SJCRH30 (cell line): ENCODE data around the gene COL25A1. TPM values are rescaled to one million over a fixed set of nuclear protein-coding genes. Genes with fewer than 3 reads are reported as not detected.
"Not testable (repeated sequence)": the region's sequence is repeated elsewhere in the genome, so short reads cannot be mapped to it uniquely, and the experiment has no call there.

ENCODE experiments used
- DNase-seq, 2 experiments: peaks; one replicate each; pipeline ENCODE4 v3.0.0-alpha.2; 2015 to 2020
- H3K27ac ChIP-seq: fragments of 250-450 bp; sonication (Bioruptor Pico); 2 replicates; pipeline ENCODE4 v1.5.1; 2020; ENCODE audit warnings: mild to moderate bottlenecking, moderate library complexity
- H3K27me3 ChIP-seq: fragments of 250-450 bp; sonication (Bioruptor Pico); 2 replicates; pipeline ENCODE4 v1.5.1; 2020; ENCODE audit warnings: mild to moderate bottlenecking, moderate library complexity
- H3K36me3 ChIP-seq: fragments of 250-450 bp; sonication (Bioruptor Pico); 2 replicates; pipeline ENCODE4 v1.5.1; 2020; ENCODE audit warnings: mild to moderate bottlenecking, moderate library complexity
- H3K4me1 ChIP-seq: fragments of 250-450 bp; sonication (Bioruptor Pico); 2 replicates; pipeline ENCODE4 v1.5.1; 2020; ENCODE audit warnings: mild to moderate bottlenecking, moderate library complexity
- H3K4me3 ChIP-seq: fragments of 250-450 bp; sonication (Bioruptor Pico); 2 replicates; pipeline ENCODE4 v1.5.1; 2020; ENCODE audit warnings: mild to moderate bottlenecking, moderate library complexity
- H3K9me3 ChIP-seq: fragments of 250-450 bp; sonication (Bioruptor Pico); replicated peaks from 2 replicates; pipeline ENCODE4 v1.5.1; 2020; ENCODE audit warnings: mild to moderate bottlenecking, moderate library complexity
- total RNA-seq: library from RNA; depleted of rRNA; stranded (reverse); fragments of >200 nt; shearing (Covaris generic); gene quantifications from 2 replicates; pipeline ENCODE4 v1.2.3, GENCODE V29; 2014

Gene COL25A1
- total RNA-seq, 1 experiment from 2014 or later: 13.2 TPM

- Histone ChIP-seq H3K9me3 (no peaks in the 10 kb centered on the region), H3K36me3 (no peaks in the 10 kb centered on the region; the same call in 1 of the 2 replicates), H3K27me3 (no peaks in the 10 kb centered on the region), H3K4me1 (peaks cover 7% of the 10 kb centered on the region; the same call in 1 of the 2 replicates), H3K27ac (no peak overlapping the region), H3K4me3 (no peak overlapping the region)
- DNase-seq: no peak
These were observed 361.8 kb downstream of the COL25A1 start for GRCh38 chr4:108940634-108941033.

DNA sequence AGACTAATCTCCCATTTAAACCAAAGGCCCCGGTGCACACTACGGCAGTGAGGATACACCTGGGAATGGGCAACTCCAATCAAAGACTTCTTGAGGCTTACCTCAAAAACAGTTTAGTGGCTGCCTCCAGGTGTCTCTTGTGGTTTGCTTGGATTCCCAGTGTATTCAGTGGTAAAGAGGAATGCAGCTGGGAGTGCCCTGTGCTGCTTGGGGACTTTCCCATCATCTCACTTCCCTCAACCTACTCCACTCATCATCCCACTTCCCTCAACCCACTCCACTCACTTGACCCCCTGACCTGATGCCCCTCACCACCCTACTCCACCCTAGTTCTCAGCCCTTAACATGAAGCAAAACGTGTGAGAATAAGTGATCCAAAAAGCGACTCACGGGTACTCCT lies 362.3 kb downstream of the COL25A1 start:
- Histone ChIP-seq H3K27me3 (no peaks in the 10 kb centered on the region), H3K36me3 (no peaks in the 10 kb centered on the region; the same call in 1 of the 2 replicates)
- DNase-seq: no peak

DNA sequence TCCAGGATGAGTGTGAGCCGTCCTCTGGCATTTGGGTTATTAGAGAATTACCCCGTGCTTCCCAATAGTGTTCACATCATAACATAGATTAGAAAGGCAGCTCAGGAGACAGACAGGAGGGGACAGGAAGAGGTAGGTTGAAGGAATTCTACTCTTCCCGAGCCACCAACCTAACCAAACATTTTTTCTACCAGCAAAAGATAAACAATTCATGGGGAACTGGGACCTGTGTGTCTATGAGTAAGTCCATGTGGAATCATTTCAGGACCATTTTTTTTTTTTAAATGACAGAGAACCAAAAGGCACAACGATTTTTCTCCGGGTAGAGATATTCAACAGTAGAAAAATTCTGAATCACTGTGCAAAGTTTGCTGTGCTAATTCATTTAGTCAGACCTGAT lies 365.4 kb downstream of the COL25A1 start:
- Histone ChIP-seq H3K9me3 (no peaks in the 10 kb centered on the region), H3K4me3 (no peak overlapping the region), H3K27ac (no peak overlapping the region), H3K36me3 (no peaks in the 10 kb centered on the region; the same call in 1 of the 2 replicates), H3K27me3 (no peaks in the 10 kb centered on the region), H3K4me1 (peaks cover 3% of the 10 kb centered on the region; the same call in 1 of the 2 replicates)
- no peak for DNase-seq

More for the DNA sequence above, 362.3 kb downstream of the COL25A1 start:
- Histone ChIP-seq H3K9me3 (no peaks in the 10 kb centered on the region), H3K4me1 (peaks cover 7% of the 10 kb centered on the region; the same call in 1 of the 2 replicates), H3K4me3 (no peak overlapping the region), H3K27ac (no peak overlapping the region)

- H3K4me3 ChIP-seq: not testable (repeated sequence)
These were observed 368.5 kb downstream of the COL25A1 start for GRCh38 chr4:108933925-108934324.

GRCh38 chr4:108933046-108933445 lies 369.4 kb downstream of the COL25A1 start:
- H3K27me3 ChIP-seq: no peaks in the 10 kb centered on the region
- no peak for DNase-seq
- no peak overlapping the region for H3K27ac ChIP-seq
- no peak overlapping the region for H3K4me3 ChIP-seq
- no peaks in the 10 kb centered on the region for H3K4me1 ChIP-seq
- no peaks in the 10 kb centered on the region; the same call in 1 of the 2 replicates for H3K36me3 ChIP-seq
- no peaks in the 10 kb centered on the region for H3K9me3 ChIP-seq

More at GRCh38 chr4:108933925-108934324, 368.5 kb downstream of the COL25A1 start:
- DNase-seq, H3K9me3 ChIP-seq, H3K27ac ChIP-seq, H3K4me1 ChIP-seq, H3K27me3 ChIP-seq, H3K36me3 ChIP-seq: not testable (repeated sequence)

- H3K27me3 ChIP-seq: no peaks in the 10 kb centered on the region
- no peak overlapping the region for H3K4me3 ChIP-seq
- DNase-seq: no peak
- no peaks in the 10 kb centered on the region for H3K36me3 ChIP-seq
- H3K9me3 ChIP-seq: no peaks in the 10 kb centered on the region
- no peak overlapping the region for H3K27ac ChIP-seq
- H3K4me1 ChIP-seq: no peaks in the 10 kb centered on the region
These were observed 370.5 kb downstream of the COL25A1 start for GRCh38 chr4:108931926-108932325.

- H3K9me3 ChIP-seq: no peaks in the 10 kb centered on the region
- no peaks in the 10 kb centered on the region for H3K4me1 ChIP-seq
- H3K36me3 ChIP-seq: no peaks in the 10 kb centered on the region
- no peak overlapping the region for H3K4me3 ChIP-seq
- no peak for DNase-seq
- no peak overlapping the region for H3K27ac ChIP-seq
- no peaks in the 10 kb centered on the region for H3K27me3 ChIP-seq
These were observed 372.3 kb downstream of the COL25A1 start for GRCh38 chr4:108930186-108930585.

DNA sequence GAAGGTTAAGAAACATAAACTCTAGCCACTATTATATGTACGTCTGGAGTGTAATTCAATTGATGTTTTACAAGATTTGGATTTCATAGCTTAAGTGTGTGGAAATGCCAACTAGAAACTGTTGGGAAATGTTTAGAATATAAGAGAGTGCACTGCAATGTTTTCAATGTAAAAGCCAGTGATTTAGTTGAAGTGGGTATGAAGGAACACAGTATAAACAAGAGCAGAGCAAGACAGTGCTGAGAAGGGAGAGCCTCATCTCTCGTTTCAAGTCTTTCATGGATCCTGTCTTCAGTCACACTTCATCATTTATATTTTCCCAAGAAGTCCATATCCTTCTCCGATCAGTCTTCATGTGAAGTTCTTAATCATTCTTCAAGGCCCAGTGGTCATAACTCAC lies 375.7 kb downstream of the COL25A1 start:
- no peaks in the 10 kb centered on the region for H3K9me3 ChIP-seq

GRCh38 chr4:108926061-108926460 lies 376.4 kb downstream of the COL25A1 start:
- H3K27ac ChIP-seq: no peak overlapping the region
- no peaks in the 10 kb centered on the region for H3K4me1 ChIP-seq
- DNase-seq: no peak
- no peaks in the 10 kb centered on the region for H3K9me3 ChIP-seq
- no peaks in the 10 kb centered on the region for H3K27me3 ChIP-seq
- H3K36me3 ChIP-seq: no peaks in the 10 kb centered on the region
- H3K4me3 ChIP-seq: no peak overlapping the region

More for the DNA sequence above, 375.7 kb downstream of the COL25A1 start:
- Histone ChIP-seq H3K36me3 (no peaks in the 10 kb centered on the region), H3K4me1 (no peaks in the 10 kb centered on the region), H3K27ac (no peak overlapping the region), H3K4me3 (no peak overlapping the region), H3K27me3 (no peaks in the 10 kb centered on the region)
- no peak for DNase-seq

GRCh38 chr4:108922191-108922590 lies 380.3 kb downstream of the COL25A1 start:
- no peak for DNase-seq
- Histone ChIP-seq H3K9me3 (no peaks in the 10 kb centered on the region), H3K4me1 (peaks cover 30% of the 10 kb centered on the region), H3K27me3 (no peaks in the 10 kb centered on the region), H3K36me3 (no peaks in the 10 kb centered on the region), H3K4me3 (no peak overlapping the region), H3K27ac (no peak overlapping the region)

- Histone ChIP-seq H3K4me1 (peaks cover 30% of the 10 kb centered on the region), H3K27me3 (no peaks in the 10 kb centered on the region), H3K9me3 (no peaks in the 10 kb centered on the region), H3K4me3 (no peak overlapping the region), H3K27ac (no peak overlapping the region), H3K36me3 (no peaks in the 10 kb centered on the region)
- DNase-seq: no peak
These were observed 381.9 kb downstream of the COL25A1 start for GRCh38 chr4:108920395-108921087.

- H3K27me3 ChIP-seq: no peaks in the 10 kb centered on the region
- H3K36me3 ChIP-seq: no peaks in the 10 kb centered on the region
- no peak overlapping the region for H3K4me3 ChIP-seq
- H3K9me3 ChIP-seq: no peaks in the 10 kb centered on the region
- peaks cover 30% of the 10 kb centered on the region for H3K4me1 ChIP-seq
- peak; percentile 72 to 92 for DNase-seq
- peak overlapping the region; percentile 19 for H3K27ac ChIP-seq
These were observed 383.1 kb downstream of the COL25A1 start for GRCh38 chr4:108919226-108919893.

DNA sequence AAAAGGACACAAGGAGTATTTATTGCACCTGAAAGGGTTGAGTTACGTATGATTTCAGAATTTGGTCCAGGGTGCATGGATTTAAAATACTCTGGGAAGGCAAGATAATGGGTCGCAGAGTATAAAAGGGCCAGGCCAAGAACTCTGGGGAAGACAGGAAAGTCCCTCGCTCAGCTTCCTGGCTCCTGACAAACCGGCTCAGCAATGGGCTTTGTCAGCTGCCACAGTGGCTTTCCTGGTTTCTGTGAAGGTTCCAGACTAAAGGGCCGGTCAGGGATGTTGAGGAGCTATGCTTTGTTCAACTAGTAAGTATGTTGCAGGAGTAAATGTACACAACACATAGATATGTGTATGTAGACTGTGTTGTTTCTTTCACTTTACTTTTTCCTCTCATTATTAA lies 385.2 kb downstream of the COL25A1 start:
- no peaks in the 10 kb centered on the region for H3K9me3 ChIP-seq
- H3K4me1 ChIP-seq: peaks cover 30% of the 10 kb centered on the region
- DNase-seq: peak in 1 of 2 experiments; percentile 29
- no peak overlapping the region for H3K27ac ChIP-seq
- no peaks in the 10 kb centered on the region for H3K27me3 ChIP-seq
- no peaks in the 10 kb centered on the region for H3K36me3 ChIP-seq
- H3K4me3 ChIP-seq: no peak overlapping the region

DNA sequence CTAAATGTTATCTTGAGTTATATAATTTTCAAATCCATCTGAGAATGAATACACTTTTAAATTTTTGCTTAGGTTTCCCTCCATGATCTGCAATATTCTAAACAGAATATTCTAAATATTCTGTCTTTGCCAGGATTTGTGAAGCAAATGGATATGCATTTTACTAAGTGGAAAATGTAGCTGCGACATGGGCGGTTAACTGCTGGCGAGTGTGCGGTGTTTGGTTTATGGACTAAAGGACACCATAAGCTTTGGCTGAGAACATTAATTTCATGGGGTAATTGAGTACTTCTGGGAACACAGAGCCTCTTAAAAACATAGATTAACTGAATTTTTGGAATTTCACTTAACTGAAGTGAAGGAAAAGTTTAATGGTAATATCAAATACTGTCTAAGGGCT lies 385.8 kb downstream of the COL25A1 start:
- no peaks in the 10 kb centered on the region for H3K9me3 ChIP-seq
- no peak for DNase-seq
- no peaks in the 10 kb centered on the region for H3K36me3 ChIP-seq
- no peak overlapping the region for H3K27ac ChIP-seq
- no peaks in the 10 kb centered on the region for H3K27me3 ChIP-seq
- no peak overlapping the region for H3K4me3 ChIP-seq
- peaks cover 30% of the 10 kb centered on the region for H3K4me1 ChIP-seq

DNA sequence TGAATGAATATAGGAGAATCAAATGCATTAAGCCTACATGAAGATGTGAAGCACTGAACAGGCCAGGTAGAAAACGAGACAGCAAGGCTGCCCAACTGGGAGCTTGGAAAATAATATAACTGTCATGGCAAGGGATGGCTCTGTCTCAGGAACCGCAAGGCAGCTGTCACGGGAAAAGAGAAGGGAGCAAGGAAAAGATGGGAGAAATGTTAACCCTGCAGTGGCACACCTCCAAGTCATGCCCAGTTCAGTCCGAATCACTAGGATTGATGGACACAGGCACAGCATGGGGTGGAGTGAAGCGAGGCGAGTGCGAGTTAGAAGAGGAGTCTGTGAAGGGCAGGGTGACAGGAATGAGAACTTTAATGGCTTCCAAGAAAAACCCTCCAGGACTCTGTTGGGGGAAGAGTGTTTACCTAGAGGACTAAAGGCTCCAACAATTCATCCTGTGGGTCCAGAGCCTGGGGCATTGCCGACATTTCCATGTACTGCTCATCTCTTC lies 395.5 kb downstream of the COL25A1 start:
- H3K36me3 ChIP-seq: no peaks in the 10 kb centered on the region

More for the DNA sequence above, 395.5 kb downstream of the COL25A1 start:
- Histone ChIP-seq H3K4me1 (no peaks in the 10 kb centered on the region), H3K27ac (no peak overlapping the region), H3K27me3 (no peaks in the 10 kb centered on the region), H3K4me3 (no peak overlapping the region), H3K9me3 (no peaks in the 10 kb centered on the region; the same call in 1 of the 2 replicates)
- DNase-seq: no peak
